NCI-H1930 (cell line): ENCODE results near the gene FZD10.

Experiments used
- DNase-seq, 2 experiments: peaks; one replicate each; lab custom pipeline; 2025; lab: John Stamatoyannopoulos, UW

Gene FZD10

DNA sequence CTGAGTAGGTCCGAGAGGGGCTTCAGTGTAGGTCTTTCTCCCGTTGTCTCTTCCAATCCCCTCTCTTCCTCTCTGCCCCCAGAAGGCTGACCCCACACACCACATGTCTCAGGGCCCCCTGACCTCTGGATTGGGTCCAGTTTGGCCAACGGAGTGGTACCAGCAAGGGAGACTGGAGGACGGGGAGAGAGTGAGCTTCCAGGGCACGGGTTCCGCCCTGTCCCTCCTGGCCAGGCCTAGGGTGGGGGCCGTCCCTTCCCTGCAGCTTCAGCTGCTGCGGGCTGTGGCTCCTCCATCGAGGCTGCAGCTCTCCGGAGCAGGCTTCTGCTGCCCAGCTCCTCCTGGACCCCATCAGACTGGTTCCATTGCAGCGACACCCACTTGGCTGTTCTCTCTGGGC, 17.4 kb downstream of the FZD10 start:
- no peak for DNase-seq

DNA sequence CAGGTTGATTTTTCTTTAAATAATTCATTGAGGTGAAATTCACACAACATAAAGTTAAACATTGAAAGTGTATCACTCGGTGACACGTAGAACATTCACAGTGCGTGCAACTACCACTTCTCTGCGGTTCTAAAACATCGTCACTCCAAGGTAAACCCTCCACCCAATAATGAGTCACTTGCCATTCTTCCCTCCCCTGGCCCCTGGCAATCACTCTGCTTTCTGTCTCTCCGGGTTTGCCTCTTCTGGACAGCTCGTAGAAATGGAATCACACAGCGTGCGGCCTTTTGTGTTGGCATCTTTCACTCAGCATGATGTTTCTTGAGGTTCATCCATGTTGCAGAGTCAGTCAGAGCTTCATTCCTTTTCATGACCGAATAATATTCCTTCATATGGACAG, 18.9 kb downstream of the FZD10 start:
- no peak for DNase-seq

DNA sequence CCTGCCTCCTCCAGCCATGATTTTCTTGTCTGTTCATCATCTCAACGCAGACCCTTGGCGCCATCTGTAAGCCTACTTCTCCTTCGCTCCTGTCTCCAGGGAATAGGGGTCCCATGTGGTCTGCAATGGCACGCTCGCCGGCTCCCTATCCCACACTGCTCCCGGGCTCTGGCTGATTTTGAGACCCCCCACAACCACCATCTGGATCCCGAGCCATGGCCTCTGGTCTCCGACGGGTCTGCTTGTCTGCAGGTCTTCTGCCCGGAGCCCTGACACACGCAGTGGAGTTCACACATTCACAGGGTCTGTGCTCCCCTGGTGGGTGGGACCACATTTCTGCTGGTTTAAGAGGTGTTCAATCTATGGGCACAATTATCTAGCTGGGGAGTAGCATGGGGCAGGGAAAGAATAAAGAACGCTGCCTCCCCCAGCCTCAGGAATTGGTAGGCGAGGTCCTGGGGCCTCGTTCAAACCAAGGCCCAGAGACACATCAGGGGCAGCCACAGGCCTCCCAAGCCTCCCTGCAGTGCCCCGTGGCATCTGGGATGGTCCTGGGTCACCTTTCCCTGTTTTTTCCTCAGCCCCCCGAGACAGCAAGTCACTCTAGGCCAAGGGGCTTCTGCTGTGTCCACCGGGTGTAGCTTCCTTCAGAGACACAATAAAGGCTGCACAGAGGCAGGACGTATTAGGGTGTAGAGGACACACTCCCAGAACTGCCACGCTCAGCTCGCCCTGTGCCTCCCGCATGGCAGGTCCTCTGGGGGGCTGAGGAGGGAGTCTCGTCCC, 21.5 kb downstream of the FZD10 start:
- no peak for DNase-seq

DNA sequence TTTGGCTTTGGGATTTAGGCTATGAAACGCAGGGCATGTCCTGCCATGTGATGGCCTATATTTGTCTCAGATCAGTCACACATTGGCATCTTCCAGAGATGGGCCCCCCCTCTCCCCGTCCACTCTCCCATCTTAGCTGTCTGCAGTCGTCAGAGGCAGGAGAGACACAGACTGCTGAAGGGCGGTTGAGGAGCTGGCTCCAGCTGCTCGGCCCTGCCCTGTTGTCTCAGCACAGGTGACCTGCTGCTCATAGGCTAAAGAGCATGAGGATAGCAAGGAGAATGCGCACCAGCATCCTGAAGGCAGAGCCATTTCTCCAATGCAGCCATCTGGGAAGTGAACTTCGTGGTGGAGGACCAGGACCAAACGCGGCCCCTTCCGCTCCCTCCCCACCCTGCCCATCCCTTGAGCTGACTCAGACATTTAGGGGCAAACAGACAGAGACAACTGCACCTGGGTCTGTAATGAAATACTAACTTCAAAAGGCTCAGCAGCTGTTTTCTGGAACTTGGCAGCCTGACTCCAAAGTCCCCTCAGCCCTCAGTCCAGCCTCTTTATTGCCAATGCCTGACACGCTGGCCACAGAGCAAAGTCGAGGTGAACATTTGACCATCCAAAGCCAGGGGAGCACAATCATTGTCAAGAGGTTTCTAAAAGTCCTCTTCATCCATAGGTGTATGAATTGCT, 22.3 kb downstream of the FZD10 start:
- no peak for DNase-seq

DNA sequence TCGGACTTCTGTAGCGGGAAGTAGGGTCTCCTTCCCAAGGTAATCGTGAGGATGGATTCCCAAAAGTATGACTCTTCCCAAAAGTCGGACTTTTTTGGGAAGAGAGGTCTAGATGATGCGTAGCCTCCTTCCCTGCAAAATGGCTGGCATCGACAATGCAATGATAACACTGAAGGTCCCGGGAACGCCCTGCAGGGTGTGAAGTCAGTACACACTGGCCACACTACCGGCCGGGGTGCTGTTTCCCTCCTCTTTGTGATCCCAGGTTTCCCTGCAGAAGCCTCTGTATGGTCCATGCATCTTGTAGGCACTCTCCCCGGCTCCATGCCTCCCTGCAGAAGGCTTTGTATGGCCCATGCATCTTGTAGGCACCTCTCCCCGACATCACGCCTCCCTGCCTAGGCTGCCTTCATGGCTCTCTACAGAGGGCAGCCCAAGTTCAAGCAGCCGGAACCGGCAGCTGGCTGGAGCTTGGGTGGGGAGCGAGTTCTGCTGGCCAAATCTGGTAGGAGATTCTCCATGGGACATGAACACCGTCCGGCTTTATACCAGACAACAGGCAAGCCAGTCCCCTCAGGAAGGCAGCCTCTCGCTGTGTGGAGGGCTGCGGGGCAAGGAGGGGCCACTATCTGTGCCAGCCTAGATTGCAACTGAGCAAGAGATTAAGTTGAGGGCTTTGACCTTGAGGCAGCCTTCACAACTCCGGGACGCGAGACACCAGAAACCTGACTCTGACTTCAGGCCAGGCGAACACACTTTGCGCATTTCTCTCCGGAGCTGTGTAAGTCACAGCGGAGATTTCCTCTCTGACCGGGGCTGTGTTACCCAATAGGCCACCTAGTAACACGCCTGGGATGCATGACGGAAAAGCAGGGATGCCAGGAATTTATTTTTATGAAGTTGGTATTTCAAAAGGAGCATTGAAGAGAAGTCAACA, 23.5 kb downstream of the FZD10 start:
- DNase-seq = no peak

DNA sequence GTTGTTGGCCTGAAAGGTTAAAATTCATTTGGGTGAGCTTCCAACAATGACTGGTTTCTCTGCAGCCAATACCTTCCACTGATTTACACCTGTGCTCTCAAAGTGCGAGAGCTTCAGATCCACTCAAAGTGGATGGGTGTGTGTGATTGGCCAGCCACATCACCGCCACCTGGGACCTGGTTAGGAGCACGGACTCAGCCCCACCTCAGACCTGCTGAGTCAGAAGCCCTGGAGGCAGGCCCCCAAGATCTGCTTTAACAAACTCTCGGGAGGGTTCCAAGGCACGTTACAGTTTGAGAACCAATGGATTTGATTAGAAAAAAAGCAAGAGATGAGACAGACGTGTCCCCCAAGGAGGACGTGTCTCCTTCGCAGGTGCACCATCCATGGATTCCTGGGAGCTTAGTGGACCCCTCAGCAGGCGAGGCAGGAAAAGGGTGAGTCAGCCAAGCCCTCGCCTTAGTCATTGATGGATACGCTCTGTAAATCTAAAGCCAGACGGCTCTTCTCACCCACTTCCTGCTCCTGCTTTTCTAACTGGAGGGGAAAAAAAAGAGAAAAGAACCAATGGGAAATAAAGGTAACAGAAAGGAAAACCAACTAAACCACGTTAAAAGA, 24.5 kb downstream of the FZD10 start:
- DNase-seq = no peak

DNA sequence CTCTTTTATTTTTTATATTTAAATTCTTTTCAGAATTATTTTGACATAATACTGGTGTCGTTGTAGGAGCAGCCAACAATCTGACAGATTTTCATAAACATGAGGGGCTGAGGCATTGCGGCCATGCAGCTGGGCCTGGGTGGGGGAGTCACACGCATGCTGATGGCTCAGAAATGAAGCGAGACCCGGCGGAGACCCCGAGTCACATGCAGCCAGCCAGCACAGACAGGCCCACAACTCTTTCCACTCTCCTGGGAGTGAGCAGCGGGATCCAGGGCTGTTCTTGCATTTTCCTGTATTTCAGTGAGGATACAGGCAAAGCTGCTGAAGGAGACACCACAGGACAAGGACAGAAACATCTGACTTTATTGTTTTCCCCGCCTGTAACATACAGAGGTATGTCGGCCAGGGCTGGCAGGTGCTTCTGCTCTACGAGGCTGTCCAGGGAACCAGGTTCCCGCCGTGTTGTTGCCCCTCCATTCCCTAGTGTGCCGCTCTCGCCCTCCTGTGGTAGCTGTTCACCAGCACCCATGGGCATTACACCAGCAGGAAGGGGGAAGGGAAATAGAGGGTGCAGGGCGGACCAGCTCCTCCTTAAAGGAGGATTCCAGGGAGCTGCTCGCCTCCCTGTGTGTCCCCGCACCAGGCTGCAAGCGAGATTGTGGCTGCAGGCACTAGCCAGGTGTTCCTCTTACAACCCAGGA, 30.5 kb downstream of the FZD10 start:
- no peak for DNase-seq

DNA sequence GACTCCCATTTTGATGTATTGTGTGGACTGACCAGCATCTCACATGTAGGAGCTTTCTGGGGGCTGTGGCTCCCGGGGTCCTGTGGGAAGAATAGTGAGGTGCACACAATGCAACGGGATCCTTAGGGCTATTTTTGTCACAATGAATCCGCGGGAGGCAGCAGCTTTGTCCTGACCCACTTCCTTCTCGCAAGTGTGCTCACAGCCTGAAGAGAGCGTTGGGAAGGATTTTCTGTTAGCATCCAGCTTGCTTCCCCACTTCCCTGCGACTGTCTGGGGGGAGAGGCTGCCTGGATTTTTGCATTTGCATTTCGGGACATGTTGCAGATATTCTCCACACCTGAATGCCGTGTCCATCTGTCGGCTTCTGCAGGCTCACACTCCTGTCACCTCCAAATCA, 31.9 kb downstream of the FZD10 start:
- DNase-seq = no peak

DNA sequence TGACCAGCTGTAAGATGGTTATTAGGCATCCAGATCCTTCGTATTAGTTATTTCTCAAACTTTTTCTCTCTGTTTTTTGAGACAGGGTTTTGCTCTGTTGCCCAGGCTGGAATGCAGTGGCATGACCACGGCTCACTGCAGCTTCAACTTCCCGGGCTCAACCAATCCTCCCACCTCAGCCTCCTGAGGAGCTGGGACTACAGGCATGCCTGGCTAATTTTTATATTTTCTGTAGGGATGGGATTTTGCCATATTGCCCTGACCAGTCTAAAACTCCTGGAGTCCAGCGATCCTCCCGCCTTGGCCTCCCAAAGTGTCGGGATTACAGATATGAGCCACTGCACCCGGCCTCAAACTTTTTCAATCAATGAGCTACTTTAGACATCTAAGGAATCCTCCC, 33.1 kb downstream of the FZD10 start:
- no peak for DNase-seq

DNA sequence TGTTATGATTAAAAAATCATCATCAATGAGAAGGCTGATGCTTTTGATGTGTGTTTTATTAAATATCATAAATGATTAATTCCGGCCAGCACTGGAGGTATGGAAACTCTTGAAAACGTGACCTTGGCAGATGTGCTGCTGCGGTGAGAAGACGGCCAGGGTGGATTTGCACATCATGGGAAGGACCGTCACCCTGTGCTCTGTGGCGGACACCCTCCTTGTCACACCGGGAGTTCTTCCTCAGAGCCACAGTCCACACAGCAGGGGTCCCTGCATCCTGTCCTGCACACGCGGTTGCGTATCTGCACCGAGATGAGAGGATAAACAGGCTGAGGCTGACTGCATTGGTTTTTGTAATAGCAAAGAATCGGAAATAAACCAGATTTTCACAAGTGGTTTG, 33.5 kb downstream of the FZD10 start:
- no peak for DNase-seq

DNA sequence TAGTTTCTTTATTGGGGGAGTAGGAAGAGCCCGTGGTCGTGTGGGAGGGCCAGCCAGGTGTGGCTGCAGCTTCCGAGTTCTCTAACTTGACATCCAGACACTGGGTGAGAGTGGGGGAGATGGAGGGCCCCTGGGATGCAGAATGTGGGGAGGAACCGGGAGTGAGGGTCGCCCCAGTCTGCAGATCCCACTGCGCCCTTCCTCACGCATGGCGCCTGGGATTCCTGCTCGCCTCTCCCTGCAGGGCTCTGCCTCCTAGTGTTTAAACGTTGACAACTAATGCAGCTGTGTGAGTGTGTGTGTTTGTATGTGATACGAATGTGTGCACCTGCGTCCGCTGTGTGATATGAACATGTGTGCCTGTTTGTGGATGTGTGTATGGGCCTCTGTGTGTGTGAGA, 34.6 kb downstream of the FZD10 start:
- DNase-seq = no peak

DNA sequence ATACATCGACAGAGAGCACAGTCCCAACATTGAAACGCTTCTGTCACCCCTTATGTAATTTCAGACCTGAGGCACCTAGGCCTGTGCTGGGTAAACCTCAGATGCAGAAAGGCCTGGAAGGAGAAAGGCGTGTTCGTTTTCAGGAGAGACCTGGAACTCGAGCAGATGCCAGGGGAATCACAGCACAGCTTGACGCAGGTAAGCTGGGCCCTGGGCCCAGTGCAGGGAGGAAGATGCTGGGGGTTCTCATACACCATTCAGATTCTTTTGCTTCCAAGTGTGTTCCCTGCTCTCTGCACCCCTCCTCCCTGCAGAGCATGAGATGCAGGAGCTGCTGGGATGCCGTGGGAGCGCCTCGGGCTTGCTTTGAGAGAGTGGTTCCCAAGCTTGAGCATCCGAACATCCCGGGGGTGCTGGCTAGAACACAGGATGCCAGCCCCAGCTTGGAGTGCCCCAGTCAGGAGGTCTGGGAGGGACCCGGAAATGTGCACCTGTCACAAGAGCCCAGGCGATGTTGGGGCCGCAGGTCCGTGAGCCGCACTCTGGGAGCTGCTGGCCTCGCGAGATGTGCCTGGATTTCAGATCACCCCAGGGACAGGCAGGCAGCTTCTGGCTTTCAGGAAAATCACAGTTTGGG, 35.9 kb downstream of the FZD10 start:
- no peak for DNase-seq

DNA sequence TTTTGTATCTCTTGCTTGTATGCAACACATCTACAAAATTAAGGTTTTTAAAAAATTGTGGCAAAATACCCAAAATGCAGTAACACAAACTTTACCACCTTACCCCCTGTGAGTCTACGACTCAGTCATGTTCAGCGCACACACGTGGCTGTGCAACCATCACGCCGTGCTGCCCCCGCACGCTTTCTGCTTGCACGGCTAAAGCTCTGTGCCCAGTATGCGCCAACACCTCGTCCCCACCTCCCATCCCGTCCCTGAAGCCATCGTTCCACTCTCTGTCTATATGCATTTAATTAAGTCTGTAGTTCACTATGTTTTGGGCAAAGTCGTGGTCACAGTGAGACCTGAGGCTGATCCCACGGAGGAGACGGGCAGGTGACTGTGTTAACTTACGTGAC, 36.4 kb downstream of the FZD10 start:
- no peak for DNase-seq

DNA sequence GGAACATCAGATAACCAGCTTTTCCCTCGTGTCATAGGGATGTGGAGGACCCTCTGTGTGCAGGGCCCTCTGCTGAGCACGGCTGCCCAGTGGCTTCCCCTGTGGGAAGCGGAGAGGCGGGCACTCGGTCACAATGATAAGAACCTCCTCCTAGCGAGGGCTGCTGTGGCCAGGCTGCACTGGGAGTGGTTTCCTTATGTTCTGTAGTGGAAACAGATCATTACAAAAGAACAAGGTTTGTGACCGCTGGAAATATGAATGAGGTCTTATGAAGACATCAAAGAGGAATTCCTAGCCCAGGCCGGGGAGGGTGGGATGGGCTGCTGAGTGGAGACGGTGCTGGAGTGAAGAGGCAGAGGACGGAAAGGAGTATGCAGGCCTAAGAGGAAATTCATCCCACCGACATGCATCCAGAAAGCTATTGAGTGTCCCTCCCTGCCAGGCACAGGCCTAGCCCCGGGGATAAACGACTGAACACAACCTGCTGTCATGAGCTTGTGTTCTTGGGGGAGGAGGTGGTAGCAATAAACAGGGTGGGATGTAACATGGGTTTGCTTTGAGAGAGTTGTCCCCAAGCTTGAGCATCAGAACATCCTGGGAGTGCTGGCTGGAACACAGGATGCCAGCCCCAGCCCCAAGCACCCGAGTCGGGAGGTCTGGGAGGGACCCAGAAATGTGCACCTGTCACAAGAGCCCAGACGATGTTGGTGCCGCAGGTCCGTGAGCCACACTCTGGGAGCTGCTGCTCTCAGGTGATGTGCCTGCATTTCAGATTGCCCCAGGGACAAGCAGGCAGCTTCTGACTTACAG, 37.5 kb downstream of the FZD10 start:
- DNase-seq = no peak

DNA sequence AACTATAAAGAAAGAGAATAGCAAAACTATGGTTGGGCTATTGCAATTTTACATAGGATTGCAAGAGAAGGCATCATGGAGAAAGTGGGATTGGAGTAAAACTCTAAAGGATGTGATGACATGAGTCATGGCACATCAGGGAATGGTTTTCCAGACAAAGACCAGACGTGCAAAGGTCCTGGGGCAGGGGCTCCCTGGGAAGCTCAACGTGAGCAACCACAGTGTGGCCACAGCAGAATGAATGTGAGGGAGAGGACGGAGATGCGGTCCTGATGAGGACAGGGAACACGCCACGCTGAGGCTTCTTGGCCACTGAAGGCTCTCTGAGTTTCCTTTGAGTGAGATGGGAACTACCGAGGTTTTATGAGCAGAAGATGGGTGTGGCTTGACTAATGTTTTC, 38.2 kb downstream of the FZD10 start:
- no peak for DNase-seq

DNA sequence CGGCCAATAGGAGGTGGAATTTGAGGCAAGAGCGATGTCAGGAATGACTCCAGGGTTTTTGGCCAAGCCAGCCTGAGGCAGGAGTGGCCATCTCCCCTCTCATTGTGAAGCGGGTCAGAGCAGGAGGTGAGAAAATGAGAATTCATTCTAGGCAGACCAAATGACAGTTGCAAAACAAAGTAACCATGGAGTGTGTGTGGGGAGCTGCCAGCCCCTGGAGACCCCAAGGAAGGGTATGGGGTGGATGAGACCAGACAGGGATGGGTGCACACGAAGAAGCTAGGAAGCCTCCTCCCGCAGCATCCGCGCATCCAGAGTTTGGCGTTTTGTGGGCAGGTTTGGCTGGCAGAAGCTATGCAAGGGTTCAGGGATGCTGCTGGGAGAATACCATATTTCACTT, 38.8 kb downstream of the FZD10 start:
- no peak for DNase-seq

DNA sequence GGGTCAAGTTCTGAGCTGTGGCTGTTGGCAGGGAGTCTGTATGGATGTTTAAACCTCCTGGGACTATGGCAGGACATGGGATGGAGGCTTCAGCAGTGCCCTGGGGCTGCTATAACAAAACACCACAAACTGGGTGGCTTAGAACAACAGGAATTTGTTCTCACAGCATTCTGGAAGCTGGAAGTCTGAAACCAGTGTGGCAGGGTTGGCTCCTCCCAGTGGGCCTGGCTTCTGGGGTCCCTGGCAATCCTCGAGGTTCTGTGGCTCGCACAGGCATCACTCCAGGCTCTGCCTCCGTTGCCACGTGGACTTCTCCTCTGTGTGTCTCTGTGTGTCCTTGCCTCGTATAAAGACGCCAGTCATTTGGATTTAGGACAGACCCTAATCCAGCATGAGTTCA, 39.9 kb downstream of the FZD10 start:
- no peak for DNase-seq

DNA sequence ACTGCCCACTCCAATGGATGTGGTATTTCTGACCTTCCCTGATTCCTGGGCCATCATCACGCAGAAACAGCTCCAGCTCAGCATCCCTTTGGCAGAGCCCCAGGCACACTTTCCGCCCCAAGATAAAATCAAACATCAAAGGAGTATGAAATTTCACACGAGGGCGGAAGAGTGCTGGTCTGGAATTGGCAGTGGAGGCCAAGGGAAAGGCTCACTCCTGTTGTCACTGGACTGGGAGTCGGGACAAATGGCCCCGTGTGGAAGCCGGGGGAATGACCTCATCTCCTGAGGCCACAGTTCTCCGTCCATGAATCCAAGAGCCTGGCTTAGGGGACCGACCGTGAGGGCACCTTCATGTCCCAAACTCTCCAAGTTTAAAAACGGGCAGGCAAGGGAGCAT, 40.9 kb downstream of the FZD10 start:
- DNase-seq = no peak

DNA sequence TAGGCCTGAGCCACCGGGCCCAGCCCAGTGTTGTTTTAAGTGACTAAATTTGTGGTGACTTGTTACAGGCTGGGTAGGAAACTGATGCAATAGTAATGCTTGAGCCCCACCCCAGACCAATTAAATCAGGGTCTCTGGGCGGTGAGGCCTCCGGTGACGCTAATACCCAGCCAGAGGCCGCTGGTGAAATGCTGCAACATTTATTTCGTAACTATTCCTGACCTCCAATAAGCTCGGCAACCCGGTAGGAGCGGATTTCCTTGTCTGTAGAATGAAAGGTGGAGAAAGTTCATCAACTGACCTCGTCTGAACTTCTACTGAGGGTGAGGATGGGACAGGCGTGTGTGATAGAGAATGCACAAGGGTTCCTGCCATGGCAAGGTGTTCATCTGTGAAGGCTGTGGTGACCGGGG, 42.3 kb downstream of the FZD10 start:
- DNase-seq = no peak

DNA sequence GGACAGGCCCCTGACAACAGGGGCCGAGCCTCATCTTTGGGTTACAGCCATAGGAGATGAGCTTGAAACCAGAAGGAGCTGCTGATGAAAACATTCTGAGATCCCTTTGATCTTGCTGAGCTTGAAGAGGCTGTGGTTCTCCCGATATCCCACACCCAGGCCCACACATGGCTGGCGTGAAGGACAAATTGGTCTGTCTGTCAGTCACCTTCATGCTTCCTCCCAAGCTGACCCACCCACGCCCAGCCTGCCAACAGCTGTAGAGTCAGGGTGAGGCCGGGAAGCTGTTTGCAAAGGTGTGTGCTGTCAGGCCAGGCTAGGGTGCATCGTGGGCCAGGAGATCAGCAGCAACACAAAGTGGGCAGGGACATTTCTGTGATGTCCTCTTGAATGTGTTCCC, 43.2 kb downstream of the FZD10 start:
- no peak for DNase-seq
